Measurements from ENCODE around the gene NFATC2IP.
"Not testable (repeated sequence)": the region's sequence is repeated elsewhere in the genome, so short reads cannot be mapped to it uniquely, and the experiment has no call there.

The NFATC2IP gene

DNA sequence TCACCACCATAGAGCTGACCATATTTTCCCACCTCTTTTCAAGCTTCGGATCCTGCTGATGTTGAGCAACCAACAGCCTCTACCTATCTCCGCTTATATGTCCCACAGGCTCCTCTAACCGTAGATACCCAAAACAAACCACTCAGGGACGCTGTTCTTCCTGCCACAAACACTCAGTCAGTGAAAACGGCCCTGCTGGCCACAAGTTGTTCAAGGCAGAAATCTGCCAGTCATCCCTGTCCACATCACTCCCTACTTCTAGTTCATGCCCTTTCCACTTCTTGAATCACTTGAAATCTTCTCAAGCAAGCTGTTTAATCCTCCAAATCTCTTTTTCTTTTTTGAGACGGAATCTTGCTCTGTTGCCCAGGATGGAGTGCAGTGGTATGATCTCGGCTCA, 33.6 kb upstream of the NFATC2IP start:
- H3K4me3 ChIP-seq (ENCODE audit: low read length), result no peak overlapping the region
- no peak overlapping the region for H2AFZ ChIP-seq (ENCODE audit: low read depth, low read length)
- H3K4me1 ChIP-seq (ENCODE audit: insufficient read depth, low read length), result no peaks in the 10 kb centered on the region
- H3K27me3 ChIP-seq (ENCODE audit: insufficient read depth, low read length), result no peaks in the 10 kb centered on the region
- no peaks in the 10 kb centered on the region for H3K9me3 ChIP-seq (ENCODE audit: low read length)
- peaks cover 27% of the 10 kb centered on the region for H3K36me3 ChIP-seq (ENCODE audit: insufficient read depth, low read length)

DNA sequence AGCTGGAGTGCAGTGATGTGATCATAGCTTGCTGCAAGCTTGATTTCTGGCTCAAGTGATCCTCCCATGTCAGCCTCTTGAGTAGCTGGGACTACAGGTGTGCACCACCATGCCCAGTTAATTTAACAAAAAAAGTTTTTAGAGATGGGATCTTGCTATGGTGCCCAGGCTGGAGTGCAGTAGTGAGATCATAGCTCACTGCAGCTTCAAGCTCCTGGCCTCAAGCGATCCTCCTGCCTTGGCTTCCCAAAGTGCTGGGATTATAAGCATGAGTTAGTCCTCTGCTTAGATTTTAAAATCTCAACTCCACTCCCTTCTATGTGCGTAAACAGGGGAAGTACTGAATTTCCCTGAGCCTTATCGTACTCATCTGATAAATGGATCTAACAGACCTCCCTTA, 32.0 kb upstream of the NFATC2IP start:
- Histone ChIP-seq H2AFZ (ENCODE audit: low read depth, low read length) (no peak overlapping the region), H3K4me3 (ENCODE audit: low read length) (no peak overlapping the region)

DNA sequence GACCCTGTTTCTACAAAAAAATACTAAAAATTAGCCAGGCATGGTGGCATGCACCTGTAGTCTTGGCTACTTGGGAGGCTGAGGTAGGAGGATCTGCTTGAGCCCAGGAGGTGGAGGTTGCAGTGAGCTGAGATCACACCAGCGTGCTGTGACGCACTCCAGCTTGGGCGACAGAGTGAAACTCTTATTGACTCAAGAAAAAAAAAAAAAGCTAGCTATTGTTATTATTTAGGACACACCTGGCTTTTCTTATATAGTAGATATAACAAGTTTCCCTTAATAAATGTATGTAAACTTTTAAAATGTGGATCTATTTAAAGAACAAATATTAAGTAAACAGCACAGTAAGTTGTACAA, 27.5 kb upstream of the NFATC2IP start:
- no peaks in the 10 kb centered on the region for H3K9me3 ChIP-seq (ENCODE audit: low read length)
- H3K4me3 ChIP-seq (ENCODE audit: low read length), result no peak overlapping the region
- peaks cover 7% of the 10 kb centered on the region for H3K36me3 ChIP-seq (ENCODE audit: insufficient read depth, low read length)

More for the DNA sequence above, 32.0 kb upstream of the NFATC2IP start:
- no peaks in the 10 kb centered on the region for H3K9me3 ChIP-seq (ENCODE audit: low read length)
- H3K4me1 ChIP-seq (ENCODE audit: insufficient read depth, low read length), result no peaks in the 10 kb centered on the region
- H3K27me3 ChIP-seq (ENCODE audit: insufficient read depth, low read length), result no peaks in the 10 kb centered on the region
- peaks cover 27% of the 10 kb centered on the region for H3K36me3 ChIP-seq (ENCODE audit: insufficient read depth, low read length)

DNA sequence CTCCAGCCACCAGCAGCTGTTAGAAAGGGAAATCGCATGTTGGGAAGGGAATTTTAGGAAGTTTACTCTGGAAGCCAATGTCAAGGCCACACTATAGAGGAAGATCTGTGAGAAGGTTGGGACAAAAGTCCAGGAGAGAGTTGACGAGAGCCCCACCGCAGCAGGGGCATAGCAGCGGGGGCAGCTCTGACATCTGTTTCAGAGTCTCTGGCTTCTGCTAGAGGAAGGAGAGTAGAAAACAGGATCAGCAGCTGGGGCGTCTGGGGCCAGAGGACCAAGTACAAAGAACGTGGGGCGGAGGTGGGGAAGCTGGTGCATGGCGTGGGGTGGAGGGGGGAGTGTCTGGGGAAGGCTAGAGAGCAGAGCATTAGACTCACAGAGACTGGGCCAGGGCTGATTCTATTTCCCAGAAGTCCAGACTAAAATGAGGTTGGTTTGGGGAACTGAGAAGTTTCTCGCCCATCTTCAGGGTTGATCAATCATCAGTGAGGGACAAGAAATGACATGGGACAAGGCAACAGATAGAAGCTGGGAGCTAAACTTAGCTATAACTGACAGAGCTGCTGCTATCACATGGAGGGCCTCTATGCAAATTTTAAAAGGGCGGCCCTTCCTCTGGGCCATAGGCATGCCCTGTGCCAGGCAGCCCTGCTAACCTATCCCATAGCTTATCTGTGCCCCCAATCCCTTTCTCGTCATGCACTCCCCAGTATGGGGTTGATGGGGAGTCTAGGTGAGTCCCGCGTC, 26.9 kb upstream of the NFATC2IP start:
- Histone ChIP-seq H3K36me3 (ENCODE audit: insufficient read depth, low read length) (peaks cover 5% of the 10 kb centered on the region), H2AFZ (ENCODE audit: low read depth, low read length) (no peak overlapping the region), H3K27me3 (ENCODE audit: insufficient read depth, low read length) (no peaks in the 10 kb centered on the region), H3K9me3 (ENCODE audit: low read length) (no peaks in the 10 kb centered on the region), H3K4me3 (ENCODE audit: low read length) (peak overlapping the region; percentile 57), H3K4me1 (ENCODE audit: insufficient read depth, low read length) (no peaks in the 10 kb centered on the region)

More for the DNA sequence above, 27.5 kb upstream of the NFATC2IP start:
- no peaks in the 10 kb centered on the region for H3K27me3 ChIP-seq (ENCODE audit: insufficient read depth, low read length)
- H3K4me1 ChIP-seq (ENCODE audit: insufficient read depth, low read length), result no peaks in the 10 kb centered on the region
- H2AFZ ChIP-seq (ENCODE audit: low read depth, low read length), result no peak overlapping the region

DNA sequence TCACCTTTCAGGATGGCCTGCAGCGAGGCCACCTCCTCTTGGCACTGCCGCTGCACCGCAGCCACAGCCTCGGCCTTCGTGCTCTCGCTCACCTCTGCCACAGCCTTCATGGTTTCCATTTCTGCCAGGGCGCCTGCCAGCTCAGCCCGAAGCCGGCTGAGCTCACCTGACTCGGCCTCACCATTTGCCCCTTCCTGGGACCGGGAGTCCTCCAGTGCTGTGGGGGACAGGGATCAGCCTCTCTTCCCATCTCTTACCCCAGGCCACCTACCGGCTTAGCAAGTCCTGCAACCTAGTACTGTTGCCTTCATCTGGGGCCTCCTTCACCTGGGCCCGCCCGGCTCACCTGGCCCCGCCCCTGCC, 26.4 kb upstream of the NFATC2IP start:
- no peaks in the 10 kb centered on the region for H3K27me3 ChIP-seq (ENCODE audit: insufficient read depth, low read length)
- no peaks in the 10 kb centered on the region for H3K4me1 ChIP-seq (ENCODE audit: insufficient read depth, low read length)
- no peaks in the 10 kb centered on the region for H3K9me3 ChIP-seq (ENCODE audit: low read length)
- peak overlapping the region; percentile 57 for H3K4me3 ChIP-seq (ENCODE audit: low read length)
- peaks cover 3% of the 10 kb centered on the region for H3K36me3 ChIP-seq (ENCODE audit: insufficient read depth, low read length)
- peak overlapping the region; percentile 97 for H2AFZ ChIP-seq (ENCODE audit: low read depth, low read length)

DNA sequence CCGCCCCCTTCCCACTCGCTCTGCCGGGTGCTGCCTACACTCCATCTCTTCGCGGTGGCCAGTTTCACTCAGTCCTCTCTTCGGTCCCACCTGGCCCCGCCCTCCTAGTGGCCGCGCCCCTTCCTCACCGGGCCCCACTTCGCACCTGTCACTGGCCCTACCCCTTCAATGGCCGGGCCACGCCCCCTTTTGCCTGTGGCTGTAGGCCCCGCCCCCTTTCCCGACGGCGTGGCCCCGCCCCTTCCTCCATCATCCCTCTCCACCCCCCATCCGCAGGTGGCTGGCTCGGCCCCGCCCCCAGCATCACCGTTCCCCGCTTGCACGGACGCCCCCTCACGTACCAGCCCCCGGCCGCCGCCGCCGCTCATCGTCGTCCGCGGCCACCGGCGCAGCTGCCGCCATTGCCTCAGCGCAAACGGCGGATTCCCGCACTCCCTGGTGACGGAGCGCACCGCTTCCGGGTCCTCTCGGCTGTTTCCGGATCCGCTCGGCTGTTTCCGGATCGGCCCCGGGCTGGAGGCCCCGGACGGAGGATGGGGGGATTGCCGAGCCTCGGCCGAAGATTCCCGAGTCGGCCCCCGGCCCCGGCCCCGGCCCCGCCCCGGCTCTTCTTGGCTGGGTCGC, 25.9 kb upstream of the NFATC2IP start, which contains the start of gene RABEP2:
TSS of gene RABEP2 (minus strand) at position 477 of the 624 bp plus-strand sequence. CDS start at position 402, 75 bp downstream.
- Histone ChIP-seq H3K4me3 (ENCODE audit: low read length) (peak within 1 kb of the TSS; percentile 57), H3K36me3 (ENCODE audit: insufficient read depth, low read length) (peaks cover 3% of the 10 kb centered on the region), H3K4me1 (ENCODE audit: insufficient read depth, low read length) (no peaks in the 10 kb centered on the region)

DNA sequence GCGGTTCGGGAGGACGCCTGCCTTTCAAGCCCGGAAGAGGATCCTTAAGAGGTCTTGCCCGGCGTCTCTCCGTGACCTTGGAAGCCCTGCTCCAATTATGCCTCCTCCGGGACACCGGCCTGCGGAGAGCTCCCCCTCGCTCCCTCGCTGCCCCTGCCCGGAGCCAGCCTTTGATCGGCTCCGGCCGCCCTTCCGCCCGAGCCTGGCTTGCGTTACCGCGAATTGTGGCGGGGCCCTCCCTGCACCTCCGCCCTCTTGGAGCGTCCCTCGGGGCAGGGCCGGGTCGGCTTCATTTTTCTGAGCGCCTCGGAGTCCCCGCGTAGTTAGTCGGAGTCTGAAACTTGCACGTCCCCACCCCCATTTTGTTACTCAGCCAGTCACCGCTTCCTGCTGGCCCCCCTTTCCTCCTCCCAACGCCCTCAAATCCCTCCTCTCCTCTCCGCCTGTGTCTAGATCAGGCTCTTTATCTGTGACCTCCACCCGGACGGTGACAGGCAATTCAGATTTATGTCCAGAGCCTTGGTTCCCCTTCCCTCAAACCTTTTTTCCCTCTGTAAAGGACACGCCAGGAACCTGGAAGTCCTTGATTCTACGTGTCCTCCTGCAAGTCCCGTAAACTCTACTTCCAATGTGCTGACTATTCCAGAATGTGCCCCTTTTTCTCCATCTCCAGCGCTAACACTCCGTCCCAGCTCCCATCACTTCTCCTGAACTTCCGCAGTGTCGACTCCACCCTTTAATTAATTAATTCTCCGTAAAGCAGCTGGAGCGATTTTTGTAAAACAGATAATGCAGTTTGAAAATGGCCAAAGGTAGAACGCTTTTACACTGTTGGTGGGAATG, 25.1 kb upstream of the NFATC2IP start:
- H3K9me3 ChIP-seq (ENCODE audit: low read length), result no peaks in the 10 kb centered on the region
- H3K36me3 ChIP-seq (ENCODE audit: insufficient read depth, low read length), result peaks cover 3% of the 10 kb centered on the region
- H3K4me3 ChIP-seq (ENCODE audit: low read length), result peak overlapping the region; percentile 57
- no peaks in the 10 kb centered on the region for H3K27me3 ChIP-seq (ENCODE audit: insufficient read depth, low read length)
- H2AFZ ChIP-seq (ENCODE audit: low read depth, low read length), result peak overlapping the region; percentile 97
- peaks cover 2% of the 10 kb centered on the region for H3K4me1 ChIP-seq (ENCODE audit: insufficient read depth, low read length)

More for the DNA sequence above, 25.9 kb upstream of the NFATC2IP start, which contains the start of gene RABEP2:
- H3K27me3 ChIP-seq (ENCODE audit: insufficient read depth, low read length), result no peaks in the 10 kb centered on the region
- H2AFZ ChIP-seq (ENCODE audit: low read depth, low read length), result peak within 1 kb of the TSS; percentile 97
- H3K9me3 ChIP-seq (ENCODE audit: low read length), result no peaks in the 10 kb centered on the region

DNA sequence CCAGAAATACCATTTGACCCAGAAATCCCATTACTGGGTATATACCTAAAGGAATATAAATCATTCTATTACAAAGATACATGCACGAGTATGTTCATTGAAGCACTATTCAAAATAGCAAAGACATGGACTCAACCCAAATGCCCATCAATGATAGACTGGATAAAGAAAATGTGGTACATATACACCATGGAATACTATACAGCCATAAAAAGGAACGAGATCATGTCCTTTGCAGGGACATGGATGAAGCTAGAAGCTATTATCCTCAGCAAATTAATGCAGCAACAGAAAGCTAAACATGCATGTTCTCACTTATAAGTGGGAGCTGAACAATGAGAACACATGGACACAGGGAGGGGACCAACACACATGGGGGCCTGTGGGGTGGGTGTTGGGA, 24.5 kb upstream of the NFATC2IP start:
- not testable (repeated sequence) for H3K4me1 ChIP-seq (ENCODE audit: insufficient read depth, low read length); H3K27me3 ChIP-seq (ENCODE audit: insufficient read depth, low read length); H3K36me3 ChIP-seq (ENCODE audit: insufficient read depth, low read length); H2AFZ ChIP-seq (ENCODE audit: low read depth, low read length); H3K9me3 ChIP-seq (ENCODE audit: low read length)
- H3K4me3 ChIP-seq (ENCODE audit: low read length), result peak overlapping the region; percentile 57

DNA sequence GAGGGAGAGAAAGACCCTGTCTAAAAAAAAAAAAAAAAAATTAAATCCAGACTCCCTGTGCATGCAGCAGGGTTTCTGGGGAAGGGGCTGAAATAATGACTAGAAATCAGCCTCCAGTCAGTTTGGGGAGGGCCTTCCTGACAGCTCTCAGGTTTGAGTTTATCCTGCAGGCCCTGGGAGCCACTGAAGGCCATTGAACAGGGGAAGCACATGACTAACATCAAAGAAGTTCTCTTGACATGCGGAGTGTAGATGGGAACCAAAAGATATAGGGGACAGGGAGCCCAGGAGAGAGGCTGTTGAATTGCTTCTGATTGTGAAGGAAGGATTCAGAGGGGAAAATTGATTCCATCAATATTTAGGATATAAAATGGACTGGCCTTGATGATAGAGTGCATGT, 22.9 kb upstream of the NFATC2IP start:
- H3K27me3 ChIP-seq (ENCODE audit: insufficient read depth, low read length), result no peaks in the 10 kb centered on the region
- H3K4me1 ChIP-seq (ENCODE audit: insufficient read depth, low read length), result peaks cover 4% of the 10 kb centered on the region
- H2AFZ ChIP-seq (ENCODE audit: low read depth, low read length), result no peak overlapping the region
- H3K36me3 ChIP-seq (ENCODE audit: insufficient read depth, low read length), result no peaks in the 10 kb centered on the region
- H3K4me3 ChIP-seq (ENCODE audit: low read length), result no peak overlapping the region
- no peaks in the 10 kb centered on the region for H3K9me3 ChIP-seq (ENCODE audit: low read length)

DNA sequence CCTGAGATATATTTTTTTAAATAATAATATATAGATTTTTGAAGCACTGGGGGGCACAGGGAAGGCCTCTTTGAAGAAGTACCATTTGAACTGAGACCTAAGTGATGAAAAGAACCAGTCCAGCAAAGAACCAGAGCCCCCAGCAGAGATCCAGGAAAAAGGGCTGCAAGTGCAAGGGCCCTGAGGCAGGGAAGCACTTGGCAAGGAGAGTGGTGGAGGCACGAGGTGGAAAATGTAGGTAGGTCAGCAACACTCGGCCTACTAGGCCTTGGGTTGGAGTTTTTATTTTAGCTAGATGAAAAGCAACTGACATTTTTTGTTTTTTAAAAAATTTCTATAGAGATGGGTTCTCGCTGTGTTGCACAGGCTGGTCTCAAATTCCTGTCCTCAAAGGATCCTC, 20.5 kb upstream of the NFATC2IP start:
- H3K4me1 ChIP-seq (ENCODE audit: insufficient read depth, low read length), result peaks cover 4% of the 10 kb centered on the region

DNA sequence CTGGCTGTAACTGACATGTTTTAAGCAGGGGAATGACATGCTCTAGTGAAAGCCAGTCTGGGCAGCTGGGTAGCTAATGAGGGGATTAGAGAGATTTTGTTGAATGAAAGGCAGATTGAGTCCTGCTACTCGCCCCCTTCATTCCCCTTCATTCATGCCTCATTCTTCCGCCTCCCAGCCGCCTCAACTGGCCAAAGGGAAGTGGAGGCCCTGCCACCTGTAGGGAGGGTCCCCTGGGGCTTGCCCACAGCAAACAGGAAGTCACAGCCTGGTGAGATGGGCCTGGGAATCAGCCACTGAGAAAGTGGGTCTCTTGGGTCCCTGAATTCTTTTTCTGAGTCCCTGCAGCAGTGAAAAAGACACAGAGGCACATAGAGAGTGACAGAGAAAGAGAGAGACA, 20.1 kb upstream of the NFATC2IP start:
- H3K4me1 ChIP-seq (ENCODE audit: insufficient read depth, low read length), result peaks cover 4% of the 10 kb centered on the region
- no peaks in the 10 kb centered on the region for H3K9me3 ChIP-seq (ENCODE audit: low read length)
- no peaks in the 10 kb centered on the region for H3K36me3 ChIP-seq (ENCODE audit: insufficient read depth, low read length)
- no peak overlapping the region for H3K4me3 ChIP-seq (ENCODE audit: low read length)
- H2AFZ ChIP-seq (ENCODE audit: low read depth, low read length), result peak overlapping the region; percentile 48
- H3K27me3 ChIP-seq (ENCODE audit: insufficient read depth, low read length), result no peaks in the 10 kb centered on the region

More for the DNA sequence above, 20.5 kb upstream of the NFATC2IP start:
- H2AFZ ChIP-seq (ENCODE audit: low read depth, low read length), result no peak overlapping the region
- H3K27me3 ChIP-seq (ENCODE audit: insufficient read depth, low read length), result no peaks in the 10 kb centered on the region
- H3K4me3 ChIP-seq (ENCODE audit: low read length), result no peak overlapping the region
- H3K9me3 ChIP-seq (ENCODE audit: low read length), result no peaks in the 10 kb centered on the region
- no peaks in the 10 kb centered on the region for H3K36me3 ChIP-seq (ENCODE audit: insufficient read depth, low read length)

DNA sequence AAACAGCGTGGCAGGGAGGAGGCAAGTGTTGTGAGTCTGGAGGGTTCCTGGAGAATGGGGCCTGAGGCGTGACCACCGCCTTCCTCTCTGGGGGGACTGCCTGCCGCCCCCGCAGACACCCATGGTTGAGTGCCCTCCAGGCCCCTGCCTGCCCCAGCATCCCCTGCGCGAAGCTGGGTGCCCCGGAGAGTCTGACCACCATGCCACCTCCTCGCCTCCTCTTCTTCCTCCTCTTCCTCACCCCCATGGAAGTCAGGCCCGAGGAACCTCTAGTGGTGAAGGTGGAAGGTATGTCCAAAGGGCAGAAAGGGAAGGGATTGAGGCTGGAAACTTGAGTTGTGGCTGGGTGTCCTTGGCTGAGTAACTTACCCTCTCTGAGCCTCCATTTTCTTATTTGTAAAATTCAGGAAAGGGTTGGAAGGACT, 18.9 kb upstream of the NFATC2IP start, which contains the start of gene CD19:
TSS of gene CD19 (plus strand) at position 171 of the 425 bp plus-strand sequence. CDS start at position 201, 30 bp downstream.
- Histone ChIP-seq H3K4me3 (ENCODE audit: low read length) (no peak within 1 kb of the TSS), H3K36me3 (ENCODE audit: insufficient read depth, low read length) (no peaks in the 10 kb centered on the region), H3K27me3 (ENCODE audit: insufficient read depth, low read length) (no peaks in the 10 kb centered on the region)

More for the DNA sequence above, 18.9 kb upstream of the NFATC2IP start, which contains the start of gene CD19:
- no peaks in the 10 kb centered on the region for H3K9me3 ChIP-seq (ENCODE audit: low read length)
- peaks cover 4% of the 10 kb centered on the region for H3K4me1 ChIP-seq (ENCODE audit: insufficient read depth, low read length)
- peak within 1 kb of the TSS; percentile 48 for H2AFZ ChIP-seq (ENCODE audit: low read depth, low read length)

Data from neuron (in vitro differentiated cells).